Kidney epithelial cell (primary cell): Measurements from ENCODE around the gene ETV5. TPM values are rescaled to one million over a fixed set of nuclear protein-coding genes. Genes with fewer than 3 reads are reported as not detected.

Experiments used
- DNase-seq: peaks from one replicate; pipeline ENCODE4 v3.0.0-alpha.2; 2010; ENCODE audit warnings: low read depth
- H3K27me3 ChIP-seq: 2 replicates; pipeline ENCODE4 v1.6.0; 2011; ENCODE audit warnings: low read length; ENCODE audit not compliant: control insufficient read depth, insufficient read depth
- H3K36me3 ChIP-seq: 2 replicates; pipeline ENCODE4 v1.5.1; 2011; ENCODE audit warnings: low read length; ENCODE audit not compliant: control insufficient read depth, insufficient read depth
- H3K4me3 ChIP-seq: 2 replicates; pipeline ENCODE4 v1.5.1; 2011; ENCODE audit warnings: low read depth, mild to moderate bottlenecking, control low read depth, low read length
- total RNA-seq: library from RNA; depleted of rRNA; stranded (reverse); fragments of >200 nt; gene quantifications from 2 replicates; pipeline ENCODE4 v1.2.3, GENCODE V29; 2015
- TF ChIP-seq, protein P1 (sequence below): IDR thresholded peaks from 2 replicates; pipeline ENCODE4 v1.5.1; 2011; ENCODE audit warnings: mild to moderate bottlenecking, moderate library complexity, low read length, control low read depth, inconsistent platforms; ENCODE audit not compliant: insufficient read depth, poor library complexity, severe bottlenecking

The ETV5 gene
- total RNA-seq, 1 donor from 2014 or later = 33.1 TPM

DNA sequence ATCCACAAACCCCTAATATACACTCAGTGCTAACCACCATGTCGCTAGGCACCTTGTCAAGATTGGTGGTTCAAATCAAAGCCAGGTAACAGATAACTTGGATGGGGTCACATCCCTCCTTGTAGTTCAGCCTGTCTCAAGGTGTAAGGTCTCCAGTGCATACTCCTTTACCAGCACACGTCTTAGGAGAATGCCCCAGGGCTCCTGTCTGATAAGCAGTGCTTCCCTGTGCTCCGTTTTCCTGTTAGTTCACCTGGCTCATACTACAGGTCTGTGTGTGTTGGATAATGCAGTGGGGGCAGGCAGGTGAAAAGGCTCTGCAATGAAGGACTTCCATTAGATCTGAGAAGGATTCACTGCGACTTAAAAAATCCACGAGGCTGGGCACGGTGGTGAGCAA lies 50.7 kb downstream of the ETV5 start:
- DNase-seq = no peak
- TF ChIP-seq, protein P1, sequence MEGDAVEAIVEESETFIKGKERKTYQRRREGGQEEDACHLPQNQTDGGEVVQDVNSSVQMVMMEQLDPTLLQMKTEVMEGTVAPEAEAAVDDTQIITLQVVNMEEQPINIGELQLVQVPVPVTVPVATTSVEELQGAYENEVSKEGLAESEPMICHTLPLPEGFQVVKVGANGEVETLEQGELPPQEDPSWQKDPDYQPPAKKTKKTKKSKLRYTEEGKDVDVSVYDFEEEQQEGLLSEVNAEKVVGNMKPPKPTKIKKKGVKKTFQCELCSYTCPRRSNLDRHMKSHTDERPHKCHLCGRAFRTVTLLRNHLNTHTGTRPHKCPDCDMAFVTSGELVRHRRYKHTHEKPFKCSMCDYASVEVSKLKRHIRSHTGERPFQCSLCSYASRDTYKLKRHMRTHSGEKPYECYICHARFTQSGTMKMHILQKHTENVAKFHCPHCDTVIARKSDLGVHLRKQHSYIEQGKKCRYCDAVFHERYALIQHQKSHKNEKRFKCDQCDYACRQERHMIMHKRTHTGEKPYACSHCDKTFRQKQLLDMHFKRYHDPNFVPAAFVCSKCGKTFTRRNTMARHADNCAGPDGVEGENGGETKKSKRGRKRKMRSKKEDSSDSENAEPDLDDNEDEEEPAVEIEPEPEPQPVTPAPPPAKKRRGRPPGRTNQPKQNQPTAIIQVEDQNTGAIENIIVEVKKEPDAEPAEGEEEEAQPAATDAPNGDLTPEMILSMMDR = no peak
- Histone ChIP-seq H3K4me3 (no peak overlapping the region), H3K36me3 (no peaks in the 10 kb centered on the region), H3K27me3 (no peaks in the 10 kb centered on the region)

DNA sequence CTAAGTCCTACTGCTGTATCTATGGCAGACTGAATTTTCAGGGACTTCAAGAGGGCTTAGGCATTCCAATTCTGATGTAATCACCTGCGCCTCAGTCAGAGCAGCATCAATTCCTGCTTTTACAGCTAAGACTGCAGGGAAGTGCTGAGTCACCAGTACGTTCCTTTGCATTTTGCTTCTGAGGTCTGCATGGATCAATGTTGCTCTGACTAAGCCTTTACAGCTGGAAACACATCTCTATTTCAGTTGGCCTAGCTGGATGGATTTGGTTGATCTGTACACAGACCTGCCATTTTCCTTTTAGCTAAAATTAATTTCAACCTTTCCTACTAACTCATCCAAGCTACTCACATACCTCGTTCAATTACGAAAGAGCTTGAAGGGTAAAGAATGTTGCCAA lies 51.3 kb downstream of the ETV5 start:
- Histone ChIP-seq H3K36me3 (no peaks in the 10 kb centered on the region), H3K4me3 (no peak overlapping the region), H3K27me3 (no peaks in the 10 kb centered on the region)
- TF ChIP-seq, protein P1 = no peak
- DNase-seq = peak; percentile 38

DNA sequence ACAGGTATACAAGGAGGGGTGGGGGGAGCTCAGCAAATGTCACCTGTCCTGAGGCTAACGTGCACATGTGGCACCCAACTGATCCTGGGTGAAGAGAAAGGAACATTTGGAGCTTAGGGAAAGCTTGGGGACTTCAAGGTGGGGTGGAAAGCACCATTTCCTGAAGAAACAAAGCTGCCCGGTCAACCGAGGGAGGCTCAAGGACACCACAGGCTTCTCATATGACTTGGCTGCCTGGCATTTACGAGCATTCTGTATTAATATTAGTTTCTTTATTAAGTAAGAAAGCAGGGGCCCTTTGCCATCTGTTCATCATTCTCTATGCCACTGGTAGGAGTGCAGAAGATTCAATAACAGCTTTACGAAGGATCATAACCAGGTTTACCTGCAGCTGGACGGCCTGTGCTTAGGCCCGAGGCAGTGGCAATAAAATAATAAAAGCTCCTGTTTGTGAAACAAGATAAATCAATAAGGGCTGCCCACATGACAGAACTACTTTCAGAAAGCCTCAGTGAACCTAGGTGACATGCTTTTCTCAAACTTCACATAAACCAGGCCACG lies 54.0 kb downstream of the ETV5 start:
- Histone ChIP-seq H3K36me3 (no peaks in the 10 kb centered on the region), H3K4me3 (no peak overlapping the region), H3K27me3 (no peaks in the 10 kb centered on the region)
- TF ChIP-seq, protein P1 = no peak
- DNase-seq = no peak

DNA sequence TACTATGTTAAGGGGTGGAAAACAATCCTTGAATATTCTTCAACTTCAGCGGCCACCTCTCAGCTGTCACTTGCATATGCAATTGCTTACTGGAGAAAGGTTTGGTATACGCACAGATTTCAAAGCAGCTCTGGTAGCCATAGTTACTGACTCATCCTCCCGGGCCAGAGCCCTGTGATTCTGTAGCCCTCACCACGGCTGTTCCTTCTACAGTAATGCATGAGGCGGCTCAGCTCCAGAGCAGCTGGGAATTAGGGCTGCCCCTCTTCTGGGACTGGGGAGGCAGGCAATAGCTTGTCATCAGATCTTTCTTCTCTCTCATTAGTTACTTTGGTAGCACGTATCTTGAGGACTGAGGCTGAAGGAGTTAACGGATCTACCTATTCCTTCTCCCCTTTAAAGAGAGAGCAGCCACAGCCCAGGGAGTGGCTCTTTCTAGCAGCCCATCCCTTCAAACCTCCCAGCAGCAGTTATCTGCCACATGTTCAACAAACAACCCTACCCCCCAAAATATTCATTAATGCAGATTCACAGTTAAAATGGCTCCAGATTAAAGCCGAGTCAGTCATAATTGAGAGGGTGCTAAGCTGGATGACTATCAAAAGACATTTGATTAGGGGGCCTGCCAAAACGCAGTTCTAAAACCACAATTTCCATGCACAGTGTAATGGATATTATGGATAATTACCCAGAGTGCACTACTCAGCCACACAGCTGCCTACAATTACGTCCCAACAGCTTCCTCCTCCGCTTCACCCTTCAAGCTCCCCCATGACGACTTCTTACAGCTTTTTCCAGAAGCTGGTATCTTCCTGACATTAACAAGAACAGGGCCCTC lies 54.7 kb downstream of the ETV5 start:
- Histone ChIP-seq H3K27me3 (no peaks in the 10 kb centered on the region), H3K4me3 (no peak overlapping the region), H3K36me3 (no peaks in the 10 kb centered on the region)
- DNase-seq = no peak
- TF ChIP-seq, protein P1 = no peak

DNA sequence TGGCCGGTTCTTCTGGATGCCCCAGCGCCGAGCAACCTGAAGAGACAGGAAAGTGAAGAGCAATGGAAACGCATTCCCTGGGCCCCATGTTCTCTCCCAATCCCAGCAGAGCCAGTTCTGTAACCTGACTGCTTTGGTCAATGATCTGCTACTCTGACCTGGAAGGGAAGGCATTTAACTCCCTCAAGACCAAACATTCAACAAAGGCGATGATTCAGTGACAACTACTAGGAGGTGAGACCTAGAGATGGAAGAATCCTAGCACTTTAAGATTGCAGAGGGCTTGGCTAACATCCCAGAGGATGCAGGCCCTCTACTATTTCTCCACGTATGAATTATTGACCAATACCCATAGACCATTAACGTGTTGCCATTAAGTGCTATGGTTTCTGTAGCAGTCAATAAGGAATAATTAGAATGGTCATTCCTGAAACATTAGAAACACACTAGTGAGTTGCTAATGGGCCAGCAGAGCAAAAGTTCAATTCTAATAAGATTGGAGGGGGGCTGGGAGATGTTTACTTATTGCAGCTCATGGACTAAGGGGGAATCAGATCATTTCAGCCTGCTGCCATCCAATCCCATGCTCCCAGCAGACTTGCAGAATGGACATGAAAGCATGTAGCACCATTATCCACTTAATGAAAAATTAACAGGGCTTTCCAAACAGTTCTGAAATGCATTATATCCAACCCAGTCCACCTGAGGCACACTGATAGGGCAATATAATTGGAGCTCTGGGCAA lies 56.6 kb downstream of the ETV5 start:
- TF ChIP-seq, protein P1 = no peak
- Histone ChIP-seq H3K4me3 (no peak overlapping the region), H3K36me3 (peaks cover 1% of the 10 kb centered on the region), H3K27me3 (no peaks in the 10 kb centered on the region)
- DNase-seq = no peak
